Erythroblast (primary cell): Measurements from ENCODE around the gene SEMA3B.

ENCODE experiments used
- GATA1 ChIP-seq: IDR thresholded peaks from 2 replicates; pipeline ENCODE4 v1.6.1; 2011; ENCODE audit warnings: low read depth, mild to moderate bottlenecking, control low read depth, low read length, moderate library complexity
- POLR2A ChIP-seq: IDR thresholded peaks from 2 replicates; pipeline ENCODE4 v1.6.1; 2011; ENCODE audit warnings: mild to moderate bottlenecking, low read length

GRCh38 chr3:50249457-50249856 lies 19.5 kb upstream of the SEMA3B start:
- TF ChIP-seq POLR2A (no peak), GATA1 (no peak)
